MM.1S (cell line): Measurements from ENCODE around the gene KIF24.

Experiments
- DNase-seq: peaks from one replicate; pipeline ENCODE4 v3.0.0-alpha.2; 2015
- H2AFZ ChIP-seq: fragments of 300-600 bp; sonication (generic); 2 replicates; pipeline ENCODE4 v1.6.0; 2016; ENCODE audit warnings: antibody characterized with exemption, low read length
- H3F3A ChIP-seq: fragments of 300-600 bp; sonication (generic); 2 replicates; pipeline ENCODE4 v1.6.1; 2016; ENCODE audit warnings: mild to moderate bottlenecking, antibody characterized with exemption, low read length, moderate library complexity, mixed read lengths; ENCODE audit not compliant: insufficient read depth
- H3K27ac ChIP-seq: fragments of 300-600 bp; sonication (generic); 2 replicates; pipeline ENCODE4 v1.5.1; 2016; ENCODE audit warnings: mild to moderate bottlenecking, low read length
- H3K27me3 ChIP-seq: fragments of 300-600 bp; sonication (generic); replicated peaks from 2 replicates; pipeline ENCODE4 v1.6.0; 2016; ENCODE audit warnings: low read length; ENCODE audit not compliant: insufficient read depth
- H3K36me3 ChIP-seq: fragments of 300-600 bp; sonication (generic); replicated peaks from 2 replicates; pipeline ENCODE4 v1.6.1; 2016; ENCODE audit warnings: mild to moderate bottlenecking, low read length, mixed read lengths; ENCODE audit not compliant: insufficient read depth
- H3K4me1 ChIP-seq: fragments of 300-600 bp; sonication (generic); 2 replicates; pipeline ENCODE4 v1.6.1; 2016; ENCODE audit warnings: low read length, mixed read lengths
- H3K4me2 ChIP-seq: fragments of 300-600 bp; sonication (generic); 2 replicates; pipeline ENCODE4 v1.6.0; 2016; ENCODE audit warnings: low read depth, low read length
- H3K4me3 ChIP-seq: fragments of 300-600 bp; sonication (generic); 2 replicates; pipeline ENCODE4 v1.5.1; 2016; ENCODE audit warnings: low read length, mixed read lengths
- H3K79me2 ChIP-seq: fragments of 300-600 bp; sonication (generic); 2 replicates; pipeline ENCODE4 v1.6.1; 2016; ENCODE audit warnings: mixed run types, low read length, mixed read lengths
- H3K9ac ChIP-seq: fragments of 300-600 bp; sonication (generic); 2 replicates; pipeline ENCODE4 v1.6.1; 2016; ENCODE audit warnings: low read length, mixed read lengths
- H3K9me2 ChIP-seq: fragments of 300-600 bp; sonication (generic); replicated peaks from 2 replicates; pipeline ENCODE4 v1.6.1; 2016; ENCODE audit warnings: mild to moderate bottlenecking, low read length, mixed read lengths; ENCODE audit not compliant: insufficient read depth
- H3K9me3 ChIP-seq: fragments of 300-600 bp; sonication (generic); replicated peaks from 2 replicates; pipeline ENCODE4 v1.6.1; 2016; ENCODE audit warnings: mild to moderate bottlenecking, low read length, mixed read lengths; ENCODE audit not compliant: insufficient read depth
- H4K20me1 ChIP-seq: fragments of 300-600 bp; sonication (generic); 2 replicates; pipeline ENCODE4 v1.6.1; 2016; ENCODE audit warnings: mild to moderate bottlenecking, low read length, moderate library complexity, mixed read lengths; ENCODE audit not compliant: insufficient read depth
- CTCF ChIP-seq: fragments of 300-600 bp; sonication (generic); IDR thresholded peaks from 2 replicates; pipeline ENCODE4 v1.5.1; 2016; ENCODE audit warnings: antibody characterized with exemption, low read length, mixed read lengths
- EZH2 ChIP-seq: fragments of 300-600 bp; sonication (generic); optimal IDR thresholded peaks from 2 replicates; pipeline ENCODE3; 2017; ENCODE audit warnings: low read depth, mild to moderate bottlenecking, antibody characterized with exemption, low read length, mixed read lengths
- EZH2phosphoT487 ChIP-seq: fragments of 300-600 bp; sonication (generic); IDR thresholded peaks from 2 replicates; pipeline ENCODE4 v1.6.1; 2018; ENCODE audit warnings: antibody characterized with exemption, low read length

KIF24 gene

DNA sequence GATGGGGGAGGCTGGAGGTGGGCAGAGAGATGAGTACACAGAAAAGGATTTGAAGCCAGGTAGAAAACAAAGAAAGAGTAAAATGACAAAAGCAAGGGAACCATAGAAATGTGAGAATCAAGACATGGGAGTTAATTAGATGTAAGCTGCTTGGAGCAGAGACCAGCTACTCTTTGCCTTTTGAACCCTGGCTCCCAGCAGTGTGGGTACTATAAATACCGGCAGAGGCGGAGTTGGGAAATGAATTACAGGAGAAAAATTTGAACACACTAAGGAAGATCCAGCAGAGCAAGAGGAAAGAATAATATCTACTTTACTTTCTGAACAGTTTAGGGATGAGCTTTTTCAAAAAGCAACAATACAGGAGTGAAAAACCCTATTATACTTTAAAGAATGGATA is 36.5 kb downstream of the KIF24 start:
- H2AFZ ChIP-seq = no peak overlapping the region
- TF ChIP-seq EZH2 = no peak
- no peak for TF ChIP-seq EZH2phosphoT487
- TF ChIP-seq CTCF = no peak
- H3K27ac ChIP-seq = no peak overlapping the region
- H4K20me1 ChIP-seq = no peaks in the 10 kb centered on the region
- H3K4me2 ChIP-seq = no peak overlapping the region
- H3K4me3 ChIP-seq = no peak overlapping the region
- H3F3A ChIP-seq = no peaks in the 10 kb centered on the region
- no peak overlapping the region for H3K9ac ChIP-seq
- H3K79me2 ChIP-seq = no peaks in the 10 kb centered on the region
- no peaks in the 10 kb centered on the region for H3K36me3 ChIP-seq
- H3K9me3 ChIP-seq = no peaks in the 10 kb centered on the region
- no peaks in the 10 kb centered on the region for H3K9me2 ChIP-seq
- DNase-seq = no peak
- H3K4me1 ChIP-seq = no peaks in the 10 kb centered on the region
- no peaks in the 10 kb centered on the region for H3K27me3 ChIP-seq

- Histone ChIP-seq H3K9me2 (no peaks in the 10 kb centered on the region), H3K9me3 (no peaks in the 10 kb centered on the region), H3K36me3 (no peaks in the 10 kb centered on the region)
These were observed 37.6 kb downstream of the KIF24 start for GRCh38 chr9:34291423-34291822.

DNA sequence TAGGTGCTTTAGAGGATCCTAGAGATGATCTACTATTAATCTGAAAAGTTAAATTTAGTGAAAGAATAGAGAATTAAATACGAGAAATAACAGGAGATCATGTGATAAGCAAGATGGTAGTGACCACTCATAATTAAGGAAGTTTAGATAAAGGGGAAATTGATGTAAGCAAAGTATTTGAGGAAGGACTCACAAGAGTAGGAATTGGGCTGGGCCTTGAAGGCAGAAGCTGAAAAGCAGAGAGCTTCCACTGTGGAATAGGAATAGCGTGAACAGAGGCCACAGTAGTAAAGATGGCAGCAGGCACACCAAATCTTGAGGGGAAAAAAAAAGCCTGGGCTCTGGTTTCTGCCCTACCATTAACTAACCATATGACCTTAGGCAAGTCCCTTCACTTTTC is 38.0 kb downstream of the KIF24 start:
- Histone ChIP-seq H4K20me1 (no peaks in the 10 kb centered on the region), H3K27me3 (no peaks in the 10 kb centered on the region), H3K4me3 (no peak overlapping the region), H3K27ac (no peak overlapping the region), H3K4me2 (no peak overlapping the region), H3K79me2 (no peaks in the 10 kb centered on the region), H2AFZ (no peak overlapping the region), H3F3A (no peaks in the 10 kb centered on the region), H3K4me1 (no peaks in the 10 kb centered on the region), H3K9me3 (no peaks in the 10 kb centered on the region), H3K36me3 (no peaks in the 10 kb centered on the region), H3K9ac (no peak overlapping the region), H3K9me2 (no peaks in the 10 kb centered on the region)
- TF ChIP-seq EZH2 = no peak
- TF ChIP-seq CTCF = no peak
- TF ChIP-seq EZH2phosphoT487 = no peak
- DNase-seq = no peak

More at GRCh38 chr9:34291423-34291822, 37.6 kb downstream of the KIF24 start:
- Histone ChIP-seq H3K4me3 (no peak overlapping the region), H4K20me1 (no peaks in the 10 kb centered on the region), H3K79me2 (no peaks in the 10 kb centered on the region), H2AFZ (no peak overlapping the region), H3F3A (no peaks in the 10 kb centered on the region), H3K27me3 (no peaks in the 10 kb centered on the region), H3K27ac (no peak overlapping the region), H3K4me2 (no peak overlapping the region), H3K4me1 (no peaks in the 10 kb centered on the region), H3K9ac (no peak overlapping the region)
- no peak for TF ChIP-seq EZH2phosphoT487
- TF ChIP-seq CTCF = no peak
- no peak for TF ChIP-seq EZH2
- no peak for DNase-seq

DNA sequence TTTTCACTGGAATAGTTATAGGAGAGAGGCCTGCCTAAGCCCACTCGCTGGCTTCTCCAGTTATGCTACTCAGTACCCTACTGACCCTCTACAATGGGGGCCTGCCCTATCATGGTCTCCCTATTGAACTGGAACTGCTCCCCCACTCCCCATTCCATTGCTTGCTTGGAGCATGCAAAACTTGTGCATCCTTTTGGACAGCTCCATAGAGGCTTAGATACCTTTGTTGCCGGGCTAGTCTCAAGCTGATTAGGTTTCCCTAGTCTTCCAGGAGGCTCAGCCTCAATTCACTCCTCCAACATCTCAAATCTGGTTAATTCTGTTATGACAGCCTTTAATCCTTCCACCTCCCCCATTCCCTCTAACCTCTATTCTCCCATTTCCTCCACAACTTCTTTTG is 39.9 kb downstream of the KIF24 start:
- H4K20me1 ChIP-seq = no peaks in the 10 kb centered on the region
- no peaks in the 10 kb centered on the region for H3K4me1 ChIP-seq
- no peaks in the 10 kb centered on the region for H3K27me3 ChIP-seq
- no peak overlapping the region for H3K27ac ChIP-seq
- H3K9ac ChIP-seq = no peak overlapping the region
- no peak overlapping the region for H3K4me3 ChIP-seq
- H3K4me2 ChIP-seq = no peak overlapping the region
- H3K79me2 ChIP-seq = no peaks in the 10 kb centered on the region
- no peak for DNase-seq
- H3K36me3 ChIP-seq = no peaks in the 10 kb centered on the region
- H2AFZ ChIP-seq = no peak overlapping the region
- H3F3A ChIP-seq = no peaks in the 10 kb centered on the region
- no peaks in the 10 kb centered on the region for H3K9me3 ChIP-seq
- no peaks in the 10 kb centered on the region for H3K9me2 ChIP-seq
- TF ChIP-seq EZH2 = no peak
- no peak for TF ChIP-seq EZH2phosphoT487
- no peak for TF ChIP-seq CTCF
